Measurements from ENCODE around the gene TTC13.

GRCh38 chr1:230994860-230995259, 16.2 kb upstream of the TTC13 start:
- no peak for TF ChIP-seq CERS6 (CRISPR knock-in tag; IDR thresholded peaks at IDR 0.05)
- no peak for TF ChIP-seq TBX2 (CRISPR knock-in tag; IDR thresholded peaks at IDR 0.05; ENCODE audit: borderline replicate concordance)
- TF ChIP-seq STAG1 (CRISPR knock-in tag; IDR thresholded peaks at IDR 0.05) = no peak
- no peak for TF ChIP-seq TBL1XR1 (IDR thresholded peaks at IDR 0.05; ENCODE audit: borderline replicate concordance, low read length, partially characterized antibody)
- no peak for TF ChIP-seq ZNF577 (CRISPR knock-in tag; IDR thresholded peaks at IDR 0.05; ENCODE audit: borderline replicate concordance, low read depth)
- no peak for TF ChIP-seq HNRNPLL (IDR thresholded peaks at IDR 0.05; ENCODE audit: low read depth, low read length, poor library complexity, severe bottlenecking)
- TF ChIP-seq CTCF (CRISPR knock-in tag; IDR thresholded peaks at IDR 0.05) = no peak
- TF ChIP-seq EZH2 (conservative IDR thresholded peaks at IDR 0.05; ENCODE audit: low read depth, low read length) = no peak
